Thyroid gland (tissue), 4 donors: Measurements from ENCODE around the gene TBRG1.

Experiments
- CTCF ChIP-seq, 6 experiments: fragments of 200-600 bp in 3 of 6; fragments of 450-650 bp in 3 of 6; sonication (generic) in 3 of 6; IDR thresholded peaks; one replicate each; pipeline ENCODE4 v1.5.1; 2016 to 2019; ENCODE audit warnings: antibody characterized with exemption in 6 of 6, mild to moderate bottlenecking in 2 of 6, inconsistent platforms in 1 of 6, moderate library complexity in 1 of 6
- POLR2A ChIP-seq, 2 donors: fragments of 450-650 bp; IDR thresholded peaks; one replicate each; pipeline ENCODE4 v1.6.1; 2017; ENCODE audit warnings: antibody characterized with exemption in 2 of 2, mild to moderate bottlenecking in 2 of 2, moderate library complexity in 1 of 2

GRCh38 chr11:124581817-124582216 is 40.8 kb upstream of the TBRG1 start:
- TF ChIP-seq CTCF (IDR thresholded peaks at IDR 0.05) (no peak), POLR2A (IDR thresholded peaks at IDR 0.05) (no peak)
